DND-41 (cell line): ENCODE results near the gene IFT122.

ENCODE experiments used
- ATAC-seq: fragments of 200-7000 bp; cut with Tn5 transposase; 3 replicates; pipeline ENCODE4 v1.9.1; 2021; ENCODE audit warnings: low read depth; ENCODE audit not compliant: insufficient read depth
- DNase-seq: peaks from one replicate; pipeline ENCODE4 v3.0.0-alpha.2; 2020
- H2AFZ ChIP-seq: 2 replicates; pipeline ENCODE4 v1.6.0; 2012; ENCODE audit warnings: low read depth, low read length
- H3K27ac ChIP-seq: 2 replicates; pipeline ENCODE4 v1.5.1; 2012; ENCODE audit warnings: low read length, inconsistent platforms
- H3K27me3 ChIP-seq: fragments of 200-600 bp; sonication (generic); 2 replicates; pipeline ENCODE4 v1.6.0; 2012; ENCODE audit warnings: low read length, mild to moderate bottlenecking, inconsistent platforms; ENCODE audit not compliant: insufficient read depth, poor library complexity
- H3K36me3 ChIP-seq: 2 replicates; pipeline ENCODE4 v1.5.1; 2012; ENCODE audit warnings: low read length, inconsistent platforms; ENCODE audit not compliant: insufficient read depth
- H3K4me1 ChIP-seq: 2 replicates; pipeline ENCODE4 v1.5.1; 2012; ENCODE audit warnings: mild to moderate bottlenecking, low read length; ENCODE audit not compliant: insufficient read depth
- H3K4me2 ChIP-seq: 2 replicates; pipeline ENCODE4 v1.6.0; 2012; ENCODE audit warnings: mild to moderate bottlenecking, moderate library complexity, low read length, inconsistent platforms; ENCODE audit not compliant: insufficient read depth
- H3K4me3 ChIP-seq, 2 experiments: fragments of 200-600 bp in 1 of 2; shearing (Covaris generic) in 1 of 2; 2 replicates each; pipeline ENCODE4 v1.5.1; 2012 to 2016; ENCODE audit warnings: inconsistent platforms in 2 of 2, low read length in 2 of 2, mild to moderate bottlenecking in 2 of 2, low read depth in 1 of 2, moderate library complexity in 1 of 2
- H3K79me2 ChIP-seq: 2 replicates; pipeline ENCODE4 v1.6.0; 2012; ENCODE audit warnings: low read length, inconsistent platforms; ENCODE audit not compliant: insufficient read depth
- H3K9ac ChIP-seq: 2 replicates; pipeline ENCODE4 v1.6.0; 2012; ENCODE audit warnings: low read depth, mild to moderate bottlenecking, inconsistent platforms, low read length, moderate library complexity
- H3K9me3 ChIP-seq: 2 replicates; pipeline ENCODE4 v1.5.1; 2012; ENCODE audit warnings: low read length, moderate library complexity, mild to moderate bottlenecking, inconsistent platforms; ENCODE audit not compliant: insufficient read depth, severe bottlenecking
- H4K20me1 ChIP-seq: 2 replicates; pipeline ENCODE4 v1.6.0; 2012; ENCODE audit warnings: low read length; ENCODE audit not compliant: insufficient read depth
- CTCF ChIP-seq: IDR thresholded peaks from 2 replicates; pipeline ENCODE4 v1.5.1; 2012; ENCODE audit warnings: borderline replicate concordance, low read length, moderate library complexity, mild to moderate bottlenecking; ENCODE audit not compliant: poor library complexity, severe bottlenecking; ENCODE audit errors: extremely low read depth
- EZH2 ChIP-seq: IDR thresholded peaks from 3 replicates; pipeline ENCODE4 v1.6.1; 2012; ENCODE audit warnings: borderline replicate concordance, low read depth, mild to moderate bottlenecking, moderate library complexity, low read length, inconsistent platforms; ENCODE audit not compliant: severe bottlenecking

Gene IFT122

GRCh38 chr3:129519896-129520715, 80.1 kb downstream of the IFT122 start:
- no peaks in the 10 kb centered on the region for H3K4me1 ChIP-seq
- H3K9ac ChIP-seq = no peak overlapping the region
- H3K4me3 ChIP-seq = no peak overlapping the region
- no peak overlapping the region for H3K27ac ChIP-seq
- ATAC-seq (no peak), DNase-seq (no peak)
- no peak overlapping the region for H2AFZ ChIP-seq
- H4K20me1 ChIP-seq = no peaks in the 10 kb centered on the region
- H3K9me3 ChIP-seq = no peaks in the 10 kb centered on the region
- H3K79me2 ChIP-seq = no peaks in the 10 kb centered on the region
- TF ChIP-seq EZH2 = no peak
- no peak for TF ChIP-seq CTCF
- H3K36me3 ChIP-seq = peaks cover 25% of the 10 kb centered on the region
- H3K4me2 ChIP-seq = no peak overlapping the region
- no peaks in the 10 kb centered on the region for H3K27me3 ChIP-seq

- Histone ChIP-seq H2AFZ (no peak overlapping the region), H3K27ac (no peak overlapping the region), H3K9me3 (no peaks in the 10 kb centered on the region), H3K79me2 (no peaks in the 10 kb centered on the region), H3K27me3 (no peaks in the 10 kb centered on the region), H3K36me3 (peaks cover 19% of the 10 kb centered on the region), H4K20me1 (no peaks in the 10 kb centered on the region), H3K9ac (no peak overlapping the region), H3K4me2 (no peak overlapping the region), H3K4me1 (no peaks in the 10 kb centered on the region), H3K4me3 (no peak overlapping the region)
- DNase-seq = no peak
- TF ChIP-seq CTCF (no peak), EZH2 (no peak)
- no peak for ATAC-seq
Observed at GRCh38 chr3:129520960-129521359, 80.9 kb downstream of the IFT122 start.

- Histone ChIP-seq H4K20me1 (no peaks in the 10 kb centered on the region), H3K4me2 (no peak overlapping the region), H3K9ac (no peak overlapping the region), H2AFZ (no peak overlapping the region), H3K4me3 (no peak overlapping the region), H3K36me3 (peaks cover 13% of the 10 kb centered on the region), H3K27me3 (no peaks in the 10 kb centered on the region), H3K4me1 (no peaks in the 10 kb centered on the region), H3K9me3 (no peaks in the 10 kb centered on the region), H3K27ac (no peak overlapping the region), H3K79me2 (no peaks in the 10 kb centered on the region)
- TF ChIP-seq CTCF (no peak), EZH2 (no peak)
- no peak for ATAC-seq
- no peak for DNase-seq
Observed at GRCh38 chr3:129521611-129522010, 81.6 kb downstream of the IFT122 start.
